HTERT RPE-1 (cell line): ENCODE measurements around the gene PBRM1.
"Not testable (repeated sequence)": the region's sequence is repeated elsewhere in the genome, so short reads cannot be mapped to it uniquely, and the experiment has no call there.

Experiments used
- in situ Hi-C: fragments of 300-500 bp; cut with MboI; formaldehyde crosslinking; loops from 4 replicates; pipeline ENCODE4 v1.14.3; 2020; ENCODE audit warnings: low sequenced_read_pairs

The PBRM1 gene

GRCh38 chr3:52536369-52537164 lies 149.1 kb downstream of the PBRM1 start, which contains the start of gene UQCC5:
Gene UQCC5 (plus strand): TSS chr3:52536605. CDS start chr3:52536756, 151 bp downstream.
- in situ Hi-C loops: no loop called here

GRCh38 chr3:52536112-52536368 lies 149.7 kb downstream of the PBRM1 start:
- in situ Hi-C loops: no loop called here

GRCh38 chr3:52535411-52536111 lies 150.2 kb downstream of the PBRM1 start:
- in situ Hi-C loops: no loop called here

GRCh38 chr3:52534281-52535183 lies 151.2 kb downstream of the PBRM1 start:
- in situ Hi-C loops: no loop called here

- in situ Hi-C loops: no loop called here
Observed at GRCh38 chr3:52533623-52534280, 152.0 kb downstream of the PBRM1 start, which contains the start of gene NT5DC2. Gene NT5DC2 (minus strand): TSS chr3:52533857. CDS start chr3:52533737, 120 bp downstream.

- in situ Hi-C loops: no loop called here
Observed at GRCh38 chr3:52532838-52533622, 152.7 kb downstream of the PBRM1 start.

- in situ Hi-C loops: no loop called here
Observed at GRCh38 chr3:52532517-52532837, 153.2 kb downstream of the PBRM1 start.

- in situ Hi-C loops: no loop called here
Observed at GRCh38 chr3:52531860-52532516, 153.7 kb downstream of the PBRM1 start.

GRCh38 chr3:52530918-52531826 lies 154.5 kb downstream of the PBRM1 start:
- in situ Hi-C loops: no loop called here

GRCh38 chr3:52529376-52530333 lies 156.1 kb downstream of the PBRM1 start:
- in situ Hi-C loops: no loop called here

GRCh38 chr3:52528586-52529375 lies 156.9 kb downstream of the PBRM1 start:
- in situ Hi-C loops: no loop called here

GRCh38 chr3:52527732-52528585 lies 157.8 kb downstream of the PBRM1 start:
- in situ Hi-C loops: no loop called here

- in situ Hi-C loops: no loop called here
Observed at GRCh38 chr3:52527039-52527731, 158.5 kb downstream of the PBRM1 start.

- in situ Hi-C loops: not testable (repeated sequence)
Observed at GRCh38 chr3:52526671-52527038, 159.1 kb downstream of the PBRM1 start.
